ENCODE data around the gene NFKBIZ. TPM values are rescaled to one million over a fixed set of nuclear protein-coding genes. Genes with fewer than 3 reads are reported as not detected.
"Not testable (repeated sequence)": the region's sequence is repeated elsewhere in the genome, so short reads cannot be mapped to it uniquely, and the experiment has no call there.

The NFKBIZ gene
- total RNA-seq, 2 donors from 2014 or later, result 77.4 to 103 TPM

GRCh38 chr3:101861789-101862415 is 12.6 kb downstream of the NFKBIZ start:
- intact Hi-C loops (cut with DNase I), result loop anchor here in 1 of 2 donors (10.0 kb wide), 1 partner anchor 223 kb away; no protein-coding TSS in a partner anchor
- no peak for DNase-seq (ENCODE audit: low spot score)

GRCh38 chr3:101862416-101863165 is 13.3 kb downstream of the NFKBIZ start:
- intact Hi-C loops (cut with DNase I), result loop anchor here in 1 of 2 donors (10.0 kb wide), 1 partner anchor 222 kb away; no protein-coding TSS in a partner anchor
- DNase-seq (ENCODE audit: low spot score), result no peak

- not testable (repeated sequence) for DNase-seq (ENCODE audit: low spot score)
- intact Hi-C loops (cut with DNase I), result loop anchor here in 1 of 2 donors (10.0 kb wide), 1 partner anchor 220 kb away; no protein-coding TSS in a partner anchor
Measured at GRCh38 chr3:101864926-101865325, 15.6 kb downstream of the NFKBIZ start.

- intact Hi-C loops (cut with DNase I), result loop anchor here in 1 of 2 donors (10.0 kb wide), 1 partner anchor 219 kb away; no protein-coding TSS in a partner anchor
- no peak for DNase-seq (ENCODE audit: low spot score)
Measured at GRCh38 chr3:101865751-101866509, 16.6 kb downstream of the NFKBIZ start.

- intact Hi-C loops (cut with DNase I), result loop anchor here in 1 of 2 donors (10.0 kb wide), 1 partner anchor 217 kb away; no protein-coding TSS in a partner anchor
- no peak for DNase-seq (ENCODE audit: low spot score)
Measured at GRCh38 chr3:101867511-101867910, 18.2 kb downstream of the NFKBIZ start.

- DNase-seq (ENCODE audit: low spot score), result no peak
- intact Hi-C loops (cut with DNase I), result loop anchor here (2.0 to 10.0 kb wide), 2 partner anchors 73 to 217 kb away; no protein-coding TSS in a partner anchor
Measured at GRCh38 chr3:101867996-101868395, 18.7 kb downstream of the NFKBIZ start.

DNA sequence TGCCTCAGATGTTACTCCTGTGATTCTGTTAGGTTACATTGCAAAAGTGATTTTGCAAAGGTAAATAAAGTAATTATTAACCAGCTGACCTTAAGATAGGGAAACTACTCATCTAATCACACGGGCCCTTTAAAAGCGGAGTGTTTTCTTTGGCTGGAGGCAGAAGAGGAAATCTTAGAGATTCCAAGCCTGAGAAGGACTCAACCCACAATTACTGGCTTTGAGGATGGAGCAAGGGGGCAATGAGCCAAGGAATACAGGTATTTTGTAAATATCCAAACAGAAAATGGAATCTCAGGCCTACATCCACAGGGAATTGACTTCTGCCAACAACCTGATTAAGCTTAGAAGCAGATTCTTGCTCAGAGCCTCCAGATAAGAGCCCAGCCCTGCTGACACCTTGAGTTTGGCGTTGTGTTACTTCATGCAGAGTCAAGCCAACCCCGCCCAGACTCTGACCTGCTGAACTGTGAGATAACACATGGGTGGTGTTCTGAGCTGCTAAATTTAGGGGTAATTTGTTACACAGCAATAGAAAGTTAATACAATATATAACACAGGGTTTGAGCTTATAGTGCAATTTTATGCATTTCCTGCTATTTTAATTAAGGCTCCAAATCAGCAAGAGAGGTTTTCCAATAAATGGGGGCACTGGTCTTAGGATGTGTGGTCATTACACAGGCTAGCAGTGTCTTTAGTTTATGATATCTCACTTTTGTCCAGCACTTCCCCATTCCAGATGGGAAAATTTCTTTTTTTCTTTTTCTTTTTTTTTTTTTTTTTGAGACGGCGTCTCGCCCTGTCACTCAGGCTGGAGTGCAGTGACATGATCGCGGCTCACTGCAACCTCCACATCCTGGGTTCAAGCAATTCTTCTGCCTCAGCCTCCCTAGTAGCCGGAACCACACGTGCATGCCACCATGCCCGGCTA is 19.5 kb downstream of the NFKBIZ start:
- no peak for DNase-seq (ENCODE audit: low spot score)

DNA sequence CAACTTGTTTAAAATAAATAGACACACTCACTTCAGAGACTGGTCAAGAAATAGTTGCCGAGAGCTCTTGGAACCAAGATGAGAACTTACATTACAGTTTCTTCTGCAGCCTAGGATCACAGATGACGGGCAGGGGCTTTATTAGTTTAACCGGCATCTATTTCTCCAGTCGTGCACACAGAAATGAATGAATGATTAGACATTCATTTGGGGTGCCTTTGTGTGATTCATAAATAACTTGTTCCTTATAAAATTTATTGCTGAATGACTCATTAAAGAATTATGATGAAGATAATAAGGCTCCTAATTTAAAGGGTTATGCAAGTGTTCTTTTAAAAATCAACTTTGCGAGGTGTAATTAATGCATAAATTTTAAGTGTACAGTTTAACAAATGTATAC is 20.8 kb downstream of the NFKBIZ start:
- intact Hi-C loops (cut with DNase I), result no loop called here
- DNase-seq (ENCODE audit: low spot score), result no peak

More for the DNA sequence above, 19.5 kb downstream of the NFKBIZ start:
- intact Hi-C loops (cut with DNase I), result loop anchor here (2.0 to 10.0 kb wide), 2 partner anchors 72 to 216 kb away; no protein-coding TSS in a partner anchor

DNA sequence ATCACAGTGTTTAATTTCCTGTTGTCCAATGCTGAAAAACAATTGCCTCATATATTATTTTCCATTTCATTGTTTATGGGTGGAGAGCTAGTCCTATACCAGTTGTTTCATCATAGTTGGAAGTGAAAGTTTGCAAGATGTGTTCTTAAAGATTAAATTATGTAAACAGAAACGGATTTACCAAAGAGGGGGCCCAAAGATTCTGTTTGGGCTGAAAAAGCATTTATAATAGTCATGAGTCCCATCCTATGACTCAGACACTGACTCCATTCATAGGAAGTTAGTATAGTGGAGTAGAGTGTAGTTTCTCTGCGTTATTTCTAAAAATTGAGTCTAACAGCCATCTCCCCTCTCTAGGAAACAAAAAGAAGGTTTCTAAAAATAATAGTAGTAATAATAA is 24.3 kb downstream of the NFKBIZ start:
- DNase-seq (ENCODE audit: low spot score), result no peak
- intact Hi-C loops (cut with DNase I), result no loop called here

DNA sequence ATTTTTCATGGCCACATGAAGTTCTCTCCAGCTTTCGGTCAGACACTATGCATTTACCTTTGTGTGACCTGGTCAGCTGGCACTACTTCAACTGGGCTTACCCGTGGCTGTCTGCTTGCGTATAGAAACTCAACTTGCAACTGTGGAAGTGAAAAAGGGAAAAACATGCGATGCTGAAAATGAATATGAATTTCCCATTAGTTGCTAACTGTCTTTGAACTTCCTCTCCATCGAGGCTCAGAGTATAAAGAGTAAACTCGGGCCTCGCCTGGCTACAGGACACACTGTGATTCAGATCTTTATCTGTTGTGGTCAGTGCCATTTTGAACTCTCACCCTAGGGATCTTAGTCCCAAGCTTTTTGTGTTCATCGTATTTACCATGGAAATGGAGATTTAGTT is 26.8 kb downstream of the NFKBIZ start:
- intact Hi-C loops (cut with DNase I), result no loop called here
- DNase-seq (ENCODE audit: low spot score), result no peak

DNA sequence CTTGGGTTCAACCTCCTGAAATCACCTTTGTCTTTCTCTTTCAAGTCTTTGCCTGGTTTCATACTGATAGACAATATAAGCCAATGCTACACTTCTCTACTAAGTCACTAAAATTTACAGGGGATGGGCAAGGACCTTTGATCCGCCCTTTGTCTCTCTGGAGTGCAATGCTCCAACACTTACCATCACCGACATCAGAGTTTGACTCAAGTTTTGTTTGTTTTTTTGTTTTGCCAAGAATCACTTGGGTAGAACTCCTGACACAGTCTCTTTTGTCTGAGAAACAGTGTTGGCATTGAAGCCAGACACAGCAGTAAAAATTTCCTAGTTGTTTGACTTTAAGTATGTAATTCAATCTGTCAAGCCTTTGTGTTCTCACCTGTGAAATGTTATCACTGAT is 29.3 kb downstream of the NFKBIZ start:
- no peak for DNase-seq (ENCODE audit: low spot score)
- intact Hi-C loops (cut with DNase I), result no loop called here

DNA sequence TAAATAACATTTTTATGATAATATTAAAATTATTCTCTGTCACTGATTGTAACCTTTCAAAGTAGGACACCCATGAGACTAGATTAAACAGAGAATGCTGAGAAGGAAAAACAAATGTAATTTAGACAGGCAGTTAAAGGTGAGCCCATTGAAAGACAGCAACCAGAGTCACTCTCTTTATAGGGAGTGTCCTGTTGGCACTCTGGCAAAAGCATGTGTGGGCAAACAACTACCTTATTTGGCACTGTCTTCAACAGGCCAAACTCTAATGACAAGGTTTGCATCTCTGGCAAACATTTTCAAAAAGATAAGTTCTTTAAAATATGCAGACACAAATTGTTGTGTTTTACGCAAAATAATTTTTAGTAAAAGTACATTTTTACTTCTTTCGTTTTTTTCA is 29.8 kb downstream of the NFKBIZ start:
- no peak for DNase-seq (ENCODE audit: low spot score)

GRCh38 chr3:101879623-101880284 is 30.4 kb downstream of the NFKBIZ start:
- DNase-seq (ENCODE audit: low spot score), result no peak
- intact Hi-C loops (cut with DNase I), result no loop called here

More for the DNA sequence above, 29.8 kb downstream of the NFKBIZ start:
- intact Hi-C loops (cut with DNase I), result no loop called here

GRCh38 chr3:101884776-101885175 is 35.5 kb downstream of the NFKBIZ start:
- intact Hi-C loops (cut with DNase I), result no loop called here
- no peak for DNase-seq (ENCODE audit: low spot score)

GRCh38 chr3:101885584-101885983 is 36.3 kb downstream of the NFKBIZ start:
- DNase-seq (ENCODE audit: low spot score); intact Hi-C loops (cut with DNase I): not testable (repeated sequence)

DNA sequence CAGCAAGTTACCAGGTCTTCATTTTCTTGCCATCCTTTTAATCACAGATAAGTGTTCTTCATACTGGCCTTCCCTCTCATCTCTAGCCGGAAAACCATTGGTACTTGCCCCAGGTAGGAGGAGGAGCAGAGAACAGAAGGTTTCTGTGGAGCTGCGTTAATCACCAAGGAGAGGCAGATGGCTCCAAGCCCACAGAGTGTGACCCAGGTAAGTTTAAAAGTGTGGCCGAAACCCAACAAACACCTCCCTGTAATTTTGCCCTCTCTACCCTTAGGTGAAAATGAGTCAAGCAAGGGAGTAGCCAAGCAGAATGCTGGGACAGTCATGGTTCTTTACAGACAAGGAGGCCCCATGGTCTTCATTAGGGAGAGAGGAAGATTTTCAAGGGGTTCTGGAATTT is 37.3 kb downstream of the NFKBIZ start:
- intact Hi-C loops (cut with DNase I), result no loop called here
- no peak for DNase-seq (ENCODE audit: low spot score)

DNA sequence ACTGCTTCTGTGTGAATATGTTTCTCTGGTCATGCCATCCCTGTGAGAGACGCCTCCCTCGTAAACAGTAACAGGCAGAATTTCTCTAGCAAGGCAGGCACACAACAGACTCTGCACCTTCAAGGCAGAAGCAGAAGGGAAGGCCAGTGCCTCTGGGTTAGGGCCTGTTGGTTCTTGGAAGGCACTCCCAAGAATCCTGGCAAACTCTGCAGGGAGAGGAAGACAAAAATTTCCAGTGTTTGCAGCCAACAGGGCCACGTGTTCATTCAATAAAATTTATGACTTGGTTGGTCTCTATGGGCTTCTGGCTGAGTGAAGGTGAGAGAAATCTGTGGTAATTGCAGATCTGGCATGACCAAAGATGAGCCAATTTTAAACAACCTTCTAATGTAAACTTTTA is 39.3 kb downstream of the NFKBIZ start:
- DNase-seq (ENCODE audit: low spot score), result no peak
- intact Hi-C loops (cut with DNase I), result no loop called here

DNA sequence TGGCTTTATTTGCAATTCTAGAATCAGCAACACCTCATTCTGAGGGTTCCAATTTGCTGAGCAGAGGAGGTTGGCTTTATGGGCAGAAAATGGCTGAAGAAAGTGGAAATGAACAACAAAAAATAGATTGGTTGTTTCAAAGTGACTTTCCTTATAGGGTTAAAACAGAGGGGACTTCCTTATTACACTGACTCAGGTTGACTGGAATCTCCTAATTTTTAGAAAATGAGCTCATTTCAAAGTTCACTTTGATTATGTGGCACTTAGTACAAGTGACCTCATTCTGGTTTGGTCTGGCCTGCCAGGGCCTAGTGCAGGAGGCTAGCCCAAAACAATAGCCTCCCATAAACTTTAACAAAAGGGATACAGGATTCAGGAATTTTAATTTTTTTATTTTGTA is 41.4 kb downstream of the NFKBIZ start:
- intact Hi-C loops (cut with DNase I), result no loop called here
- DNase-seq (ENCODE audit: low spot score), result no peak
